DOHH2 (cell line): Measurements from ENCODE around the gene ENTPD8.

ENCODE experiments used
- EZH2phosphoT487 ChIP-seq: fragments of 200-600 bp; sonication (generic); IDR thresholded peaks from 2 replicates; pipeline ENCODE4 v1.6.1; 2017; ENCODE audit warnings: borderline replicate concordance, mild to moderate bottlenecking, antibody characterized with exemption, low read length, moderate library complexity, mixed read lengths
- TF ChIP-seq, protein P1 (sequence below): fragments of 200-600 bp; sonication (generic); IDR thresholded peaks from one replicate; pipeline ENCODE4 v1.5.1; 2014; ENCODE audit warnings: antibody characterized with exemption, mild to moderate bottlenecking, low read depth, low read length; ENCODE audit not compliant: poor library complexity, severe bottlenecking

GRCh38 chr9:137436761-137437600 lies 4.2 kb downstream of the ENTPD8 start:
- TF ChIP-seq, protein P1, sequence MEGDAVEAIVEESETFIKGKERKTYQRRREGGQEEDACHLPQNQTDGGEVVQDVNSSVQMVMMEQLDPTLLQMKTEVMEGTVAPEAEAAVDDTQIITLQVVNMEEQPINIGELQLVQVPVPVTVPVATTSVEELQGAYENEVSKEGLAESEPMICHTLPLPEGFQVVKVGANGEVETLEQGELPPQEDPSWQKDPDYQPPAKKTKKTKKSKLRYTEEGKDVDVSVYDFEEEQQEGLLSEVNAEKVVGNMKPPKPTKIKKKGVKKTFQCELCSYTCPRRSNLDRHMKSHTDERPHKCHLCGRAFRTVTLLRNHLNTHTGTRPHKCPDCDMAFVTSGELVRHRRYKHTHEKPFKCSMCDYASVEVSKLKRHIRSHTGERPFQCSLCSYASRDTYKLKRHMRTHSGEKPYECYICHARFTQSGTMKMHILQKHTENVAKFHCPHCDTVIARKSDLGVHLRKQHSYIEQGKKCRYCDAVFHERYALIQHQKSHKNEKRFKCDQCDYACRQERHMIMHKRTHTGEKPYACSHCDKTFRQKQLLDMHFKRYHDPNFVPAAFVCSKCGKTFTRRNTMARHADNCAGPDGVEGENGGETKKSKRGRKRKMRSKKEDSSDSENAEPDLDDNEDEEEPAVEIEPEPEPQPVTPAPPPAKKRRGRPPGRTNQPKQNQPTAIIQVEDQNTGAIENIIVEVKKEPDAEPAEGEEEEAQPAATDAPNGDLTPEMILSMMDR = no peak
- no peak for TF ChIP-seq EZH2phosphoT487
